NCI-H128 (cell line): Measurements from ENCODE around the gene ILKAP.

Experiments
- DNase-seq: peaks from one replicate; lab custom pipeline; 2025; ENCODE audit not compliant: unreplicated experiment; lab: John Stamatoyannopoulos, UW

The ILKAP gene

GRCh38 chr2:238166391-238167343, 36.8 kb downstream of the ILKAP start:
- no peak for DNase-seq

GRCh38 chr2:238165288-238165921, 38.1 kb downstream of the ILKAP start:
- DNase-seq = no peak

- no peak for DNase-seq
Measured at GRCh38 chr2:238164906-238165287, 38.6 kb downstream of the ILKAP start.

GRCh38 chr2:238163481-238164198, 39.9 kb downstream of the ILKAP start:
- DNase-seq = no peak

- no peak for DNase-seq
Measured at GRCh38 chr2:238162846-238163441, 40.6 kb downstream of the ILKAP start.

- DNase-seq = no peak
Measured at GRCh38 chr2:238162251-238162845, 41.1 kb downstream of the ILKAP start.

- DNase-seq = no peak
Measured at GRCh38 chr2:238161291-238162051, 42.0 kb downstream of the ILKAP start.

GRCh38 chr2:238160206-238161129, 43.0 kb downstream of the ILKAP start:
- no peak for DNase-seq

- no peak for DNase-seq
Measured at GRCh38 chr2:238159661-238160205, 43.8 kb downstream of the ILKAP start.

- no peak for DNase-seq
Measured at GRCh38 chr2:238159071-238159539, 44.4 kb downstream of the ILKAP start.

- no peak for DNase-seq
Measured at GRCh38 chr2:238158509-238159070, 44.9 kb downstream of the ILKAP start, which contains the start of gene ERFE. Gene ERFE (plus strand): TSS chr2:238158970. CDS start chr2:238159008, 38 bp downstream.

GRCh38 chr2:238158018-238158508, 45.4 kb downstream of the ILKAP start:
- DNase-seq = no peak

GRCh38 chr2:238157506-238158017, 45.9 kb downstream of the ILKAP start:
- DNase-seq = no peak

GRCh38 chr2:238155761-238156694, 47.5 kb downstream of the ILKAP start:
- DNase-seq = no peak

- no peak for DNase-seq
Measured at GRCh38 chr2:238155051-238155760, 48.3 kb downstream of the ILKAP start.

GRCh38 chr2:238154570-238154969, 48.9 kb downstream of the ILKAP start:
- DNase-seq = no peak
